ENCODE measurements around the gene YBX2.
A peak's percentile ranks its signal among the peaks of the same experiment; 100 is the strongest.

The YBX2 gene

DNA sequence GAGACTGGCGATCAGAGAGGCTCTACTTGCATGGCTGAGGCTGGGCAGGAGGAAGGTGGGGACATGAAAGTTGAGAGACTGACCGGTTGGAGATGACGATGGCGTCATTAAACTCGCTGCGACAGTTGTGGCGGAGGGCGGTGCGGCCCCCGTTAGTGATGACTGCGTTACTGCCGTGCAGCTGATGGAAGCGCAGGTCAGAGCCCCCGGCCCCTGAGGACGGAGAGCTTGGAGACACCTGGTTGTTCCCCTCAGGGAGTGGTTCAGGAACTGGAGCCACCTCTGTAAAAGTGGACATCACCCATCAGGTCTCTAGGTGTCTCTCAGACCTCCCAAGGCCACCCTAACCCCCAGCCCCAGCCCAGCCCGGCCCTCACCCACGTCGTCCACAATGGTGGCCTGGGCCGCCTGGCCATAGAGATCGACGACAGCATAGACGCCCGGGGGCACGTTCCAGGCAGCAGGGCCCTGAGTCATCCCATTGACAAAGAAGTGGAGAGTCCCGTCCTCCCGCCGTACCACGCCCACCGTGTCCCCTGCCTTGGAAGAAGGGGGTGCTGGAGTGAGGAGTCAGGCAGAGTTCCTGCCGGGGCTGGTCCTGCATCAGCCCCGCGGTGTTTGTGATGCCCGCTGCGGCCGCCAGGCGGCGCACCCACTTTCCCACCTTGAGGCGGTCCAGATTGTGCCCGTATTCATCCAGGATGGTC is 29.4 kb upstream of the YBX2 start:
- peak; percentile 28 for DNase-seq (ENCODE audit: low read depth, low spot score)

DNA sequence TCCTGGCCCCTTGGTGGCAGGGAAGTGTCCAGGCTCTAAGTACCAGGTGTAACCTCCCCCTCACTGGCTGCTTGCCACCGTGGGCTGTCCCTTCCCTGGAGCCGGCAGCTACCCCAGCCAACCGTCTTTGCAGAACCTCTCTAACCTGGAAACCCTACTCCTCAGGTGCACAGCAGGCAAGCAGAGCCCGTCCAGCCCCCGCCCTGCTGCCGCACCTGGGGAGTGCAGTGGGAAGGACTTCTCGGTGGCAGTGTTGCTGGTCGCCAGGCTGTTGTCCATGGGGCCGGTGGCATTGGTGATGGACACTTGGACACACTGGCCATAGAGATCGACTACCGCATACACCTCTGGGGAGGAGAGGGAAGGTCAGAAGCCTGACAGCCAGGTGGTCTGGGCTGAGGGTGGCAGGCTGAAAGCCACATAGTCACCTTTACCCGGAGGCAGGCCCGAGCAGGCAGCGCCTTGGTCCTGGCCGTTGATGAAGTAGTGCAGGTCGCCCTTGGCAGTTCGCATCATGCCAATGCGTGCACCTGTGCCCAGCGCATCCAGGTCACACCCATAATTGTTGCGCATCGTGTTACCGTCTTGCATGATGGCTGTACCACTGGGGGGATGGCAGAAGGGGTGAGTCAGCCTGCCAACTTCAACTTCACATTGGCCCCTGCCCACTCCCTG is 28.2 kb upstream of the YBX2 start:
- DNase-seq (ENCODE audit: low read depth, low spot score) = no peak

DNA sequence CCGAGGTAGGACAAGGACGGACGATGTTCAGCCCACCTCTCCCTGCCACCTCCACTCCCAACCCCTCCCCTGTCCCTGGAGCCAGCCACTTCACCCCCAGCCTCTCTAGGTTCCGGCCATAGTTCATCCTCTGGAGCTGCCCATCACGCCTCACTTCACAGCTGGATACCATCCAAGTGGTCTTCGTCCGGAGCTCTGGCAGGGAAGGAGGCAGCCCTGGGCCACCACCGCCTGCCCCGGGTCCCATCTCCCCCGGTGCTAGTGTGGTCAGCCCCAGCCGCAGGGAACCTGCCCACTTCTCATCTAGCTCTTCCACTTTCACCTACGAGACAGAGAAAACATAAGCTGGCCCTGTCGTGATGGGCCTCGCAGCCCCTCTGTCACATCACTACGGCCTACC is 27.0 kb upstream of the YBX2 start:
- no peak for DNase-seq (ENCODE audit: low read depth, low spot score)

GRCh38 chr17:7318121-7318860 is 23.9 kb upstream of the YBX2 start:
- no peak for DNase-seq (ENCODE audit: low read depth, low spot score)

DNA sequence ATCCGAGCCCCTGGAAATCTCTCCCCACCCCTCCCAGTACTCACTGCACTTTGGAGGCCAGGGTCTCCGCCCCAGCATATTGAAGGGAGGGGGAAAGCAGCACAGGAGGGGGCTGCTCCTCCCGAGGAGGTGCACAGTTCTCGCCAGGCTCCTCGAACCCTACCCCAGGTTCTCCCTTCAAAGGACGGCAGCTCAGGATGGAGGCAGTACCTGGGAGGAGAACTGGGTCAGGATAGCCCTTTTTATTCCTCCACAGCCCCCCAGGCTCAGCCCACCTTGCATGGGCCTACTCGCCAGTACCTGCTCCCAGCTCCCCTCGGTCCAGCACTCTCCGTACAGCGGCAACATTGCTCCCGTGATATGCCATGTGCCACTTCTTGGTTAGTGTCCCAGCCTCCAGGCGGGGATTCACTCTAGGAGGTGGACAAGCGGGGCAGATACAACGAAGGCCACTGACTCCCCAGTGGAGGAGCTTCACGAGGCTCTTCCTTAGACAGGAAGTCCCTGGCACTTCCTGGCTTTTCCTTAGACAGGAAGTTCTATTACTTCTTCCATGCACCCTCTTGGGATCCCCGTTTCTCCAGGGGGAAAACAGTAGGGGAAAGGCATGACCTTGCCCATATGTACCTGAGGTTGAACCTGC is 22.8 kb upstream of the YBX2 start:
- DNase-seq (ENCODE audit: low read depth, low spot score) = no peak

DNA sequence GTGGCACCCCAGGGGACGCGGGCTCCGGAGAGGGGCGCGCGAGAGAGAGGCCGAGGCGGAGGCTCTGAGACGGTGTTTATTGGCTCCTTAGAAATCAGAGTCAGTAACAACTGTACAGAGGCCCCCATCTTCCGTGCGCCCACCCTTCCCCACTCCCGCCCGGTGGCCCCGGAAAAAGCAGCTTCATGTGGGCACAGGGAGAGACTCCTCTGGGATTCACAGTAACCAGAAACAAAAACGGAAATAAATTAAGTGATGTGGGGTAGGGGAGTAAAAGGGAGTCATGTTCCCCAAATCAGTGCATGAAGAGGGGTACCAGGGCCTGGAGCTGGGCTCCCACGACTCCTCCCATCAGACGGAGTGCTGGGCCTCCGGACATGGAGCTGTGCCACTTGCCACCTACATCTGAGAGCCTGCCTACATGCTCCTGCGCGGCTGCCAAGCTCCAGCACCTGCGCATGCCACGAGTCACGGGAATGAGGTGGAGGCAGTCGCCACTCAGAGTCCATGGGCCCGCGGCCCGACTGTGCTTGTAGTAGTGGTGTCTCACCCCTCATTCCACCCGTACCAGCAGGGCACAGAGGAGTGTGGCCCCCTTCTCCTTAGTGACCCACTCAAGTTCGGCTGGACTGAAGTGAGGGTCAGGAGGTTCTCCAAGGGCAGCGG is 21.3 kb upstream of the YBX2 start:
- DNase-seq (ENCODE audit: low read depth, low spot score) = no peak

DNA sequence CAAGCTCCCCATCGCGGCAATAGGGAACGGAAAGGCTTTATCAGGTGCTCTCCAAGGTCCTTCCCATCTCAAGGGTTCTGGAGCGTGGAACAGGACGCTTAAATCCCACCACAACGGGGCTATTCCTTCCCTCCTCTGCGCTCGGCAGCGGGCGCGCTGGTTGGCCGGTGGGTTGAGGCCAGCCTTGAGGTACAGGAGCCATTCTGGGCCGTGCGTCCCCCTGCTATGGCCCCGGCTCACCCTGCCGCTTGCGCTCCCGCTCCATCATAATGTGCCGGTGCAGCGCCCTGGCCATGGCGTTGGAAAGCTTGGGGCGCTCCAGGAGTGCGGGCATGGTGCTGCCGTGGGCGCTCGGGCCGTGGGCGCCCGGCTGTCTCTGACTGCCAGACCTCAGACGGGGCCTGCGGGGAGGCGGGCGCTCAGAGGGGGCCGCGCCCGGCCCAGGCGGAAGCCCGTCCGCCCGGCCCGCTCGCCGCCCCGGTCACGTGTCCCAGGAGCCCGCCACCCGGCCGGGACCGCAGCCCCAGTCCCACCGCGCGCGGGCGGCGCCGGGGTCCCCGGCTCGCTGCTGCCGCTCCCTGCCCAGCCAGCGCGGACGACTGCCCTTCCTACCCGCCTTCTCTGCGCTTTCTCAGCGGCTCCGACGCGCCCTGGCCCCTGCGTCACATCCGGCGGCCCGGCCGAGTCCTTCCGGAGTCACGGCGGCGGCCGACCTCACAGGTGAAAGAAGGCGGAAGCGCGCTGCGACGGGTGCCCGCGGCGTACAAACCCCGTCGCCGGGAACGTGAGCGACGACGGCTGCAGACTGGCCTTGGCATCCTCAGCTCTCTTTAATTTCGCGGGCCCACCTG is 20.5 kb upstream of the YBX2 start, which contains the start of gene GPS2:
Gene GPS2, minus strand, starts transcription at position 642 of the 851 bp plus-strand sequence. Its CDS starts 308 bp downstream, at position 334.
- DNase-seq (ENCODE audit: low read depth, low spot score) = peak; percentile 92

GRCh38 chr17:7313890-7314718 is 19.7 kb upstream of the YBX2 start:
- no peak for DNase-seq (ENCODE audit: low read depth, low spot score)

DNA sequence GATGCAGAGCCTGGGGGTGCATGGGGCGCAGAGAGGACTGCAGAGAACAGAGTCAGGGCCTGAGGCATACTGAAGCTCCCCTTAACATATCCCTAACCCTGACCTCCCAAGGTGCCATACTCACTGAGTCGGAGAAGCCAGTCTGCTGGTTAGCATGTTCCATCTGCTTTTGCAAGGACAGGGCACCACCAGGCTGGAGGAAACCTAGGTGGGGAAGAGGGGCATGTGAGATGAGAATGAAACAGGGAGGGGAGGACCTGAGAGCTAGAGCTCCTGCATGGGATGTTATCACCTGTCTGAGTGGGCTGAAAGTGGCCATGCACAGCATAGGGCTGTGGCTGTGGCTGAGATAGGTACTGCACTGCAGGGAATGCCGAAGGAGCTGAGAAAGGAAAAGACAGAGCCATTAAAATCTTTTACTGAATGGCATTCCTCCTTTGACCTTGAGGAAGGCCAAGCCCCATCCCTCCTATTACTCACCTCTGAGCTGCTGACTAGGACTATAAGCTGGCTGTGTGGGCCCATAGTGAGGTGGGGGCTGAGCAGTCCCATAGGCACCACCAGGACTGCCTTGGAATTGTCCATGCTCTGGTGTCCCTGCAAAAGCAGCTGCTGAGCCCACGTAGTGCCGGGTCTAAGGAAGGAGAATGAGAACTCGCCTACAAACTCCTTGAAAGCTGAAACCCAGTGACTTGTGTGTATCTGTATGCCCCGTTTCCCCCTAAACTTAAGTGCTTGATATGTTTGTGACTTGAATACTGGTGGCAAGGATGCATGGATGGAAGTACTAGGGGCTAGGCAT is 18.9 kb upstream of the YBX2 start:
- no peak for DNase-seq (ENCODE audit: low read depth, low spot score)

- no peak for DNase-seq (ENCODE audit: low read depth, low spot score)
These were observed 18.1 kb upstream of the YBX2 start for GRCh38 chr17:7312432-7313087.

- DNase-seq (ENCODE audit: low read depth, low spot score) = no peak
These were observed 16.8 kb upstream of the YBX2 start for GRCh38 chr17:7311110-7311705.

DNA sequence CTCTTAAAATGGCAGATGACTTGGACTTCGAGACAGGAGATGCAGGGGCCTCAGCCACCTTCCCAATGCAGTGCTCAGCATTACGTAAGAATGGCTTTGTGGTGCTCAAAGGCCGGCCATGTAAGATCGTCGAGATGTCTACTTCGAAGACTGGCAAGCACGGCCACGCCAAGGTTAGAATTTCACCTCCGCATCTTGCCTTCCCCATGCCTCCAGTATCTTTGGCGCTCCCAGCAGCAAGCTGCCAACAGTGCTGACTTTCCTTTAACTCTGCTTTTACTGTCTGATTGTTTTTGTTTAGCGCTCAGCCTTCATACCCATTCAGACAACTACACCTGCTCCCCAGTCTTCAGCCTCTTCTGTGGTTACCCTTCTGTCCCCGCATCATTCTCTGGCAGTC is 15.2 kb upstream of the YBX2 start:
- DNase-seq (ENCODE audit: low read depth, low spot score) = no peak

GRCh38 chr17:7308625-7309433 is 14.4 kb upstream of the YBX2 start:
- DNase-seq (ENCODE audit: low read depth, low spot score) = peak; percentile 75

DNA sequence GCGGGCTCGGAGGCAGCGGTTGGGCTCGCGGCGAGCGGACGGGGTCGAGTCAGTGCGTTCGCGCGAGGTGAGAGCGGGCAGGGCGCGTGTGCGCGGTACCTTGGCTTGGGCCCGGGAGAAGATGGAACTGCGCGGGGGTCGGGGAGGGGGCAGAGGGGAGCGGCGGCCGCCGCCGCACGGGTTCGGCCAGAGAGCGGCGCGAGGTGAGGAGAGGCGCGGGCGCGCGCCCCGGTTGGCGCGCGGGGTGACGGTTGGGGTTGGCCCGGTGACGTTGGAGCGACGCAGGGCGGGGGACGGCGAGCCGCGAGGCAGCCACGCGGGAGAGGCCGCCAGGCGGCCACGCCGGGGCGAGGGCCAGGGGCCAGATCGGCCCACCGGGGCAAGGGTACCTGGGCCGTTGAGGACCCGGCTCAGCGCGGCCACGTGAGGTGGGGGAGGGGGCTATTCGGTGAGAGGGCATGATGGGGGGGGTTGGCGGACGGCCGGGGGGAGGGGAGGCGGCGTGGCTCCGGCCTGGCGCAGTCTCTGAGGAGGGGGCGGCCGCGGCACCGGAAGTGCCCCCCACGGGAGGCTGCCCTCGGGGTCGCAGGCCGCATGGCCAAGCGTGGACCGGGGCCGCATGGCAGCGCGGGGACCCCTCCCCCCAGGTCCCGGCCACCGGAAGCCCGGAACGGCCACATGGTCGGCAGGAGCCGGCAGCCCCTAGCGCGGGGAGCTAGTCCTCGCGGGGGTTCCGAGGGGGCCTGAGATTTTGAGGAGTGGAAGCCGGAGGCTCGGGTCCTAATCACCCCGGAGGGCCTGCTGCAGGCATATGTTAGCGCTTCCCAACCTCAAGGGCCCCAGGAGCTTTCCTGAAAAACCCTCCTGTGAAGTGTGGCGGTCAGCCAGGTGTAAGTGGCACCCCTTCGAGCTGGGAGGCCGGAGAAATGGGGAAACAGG is 13.5 kb upstream of the YBX2 start:
- peak; percentile 16 for DNase-seq (ENCODE audit: low read depth, low spot score)

DNA sequence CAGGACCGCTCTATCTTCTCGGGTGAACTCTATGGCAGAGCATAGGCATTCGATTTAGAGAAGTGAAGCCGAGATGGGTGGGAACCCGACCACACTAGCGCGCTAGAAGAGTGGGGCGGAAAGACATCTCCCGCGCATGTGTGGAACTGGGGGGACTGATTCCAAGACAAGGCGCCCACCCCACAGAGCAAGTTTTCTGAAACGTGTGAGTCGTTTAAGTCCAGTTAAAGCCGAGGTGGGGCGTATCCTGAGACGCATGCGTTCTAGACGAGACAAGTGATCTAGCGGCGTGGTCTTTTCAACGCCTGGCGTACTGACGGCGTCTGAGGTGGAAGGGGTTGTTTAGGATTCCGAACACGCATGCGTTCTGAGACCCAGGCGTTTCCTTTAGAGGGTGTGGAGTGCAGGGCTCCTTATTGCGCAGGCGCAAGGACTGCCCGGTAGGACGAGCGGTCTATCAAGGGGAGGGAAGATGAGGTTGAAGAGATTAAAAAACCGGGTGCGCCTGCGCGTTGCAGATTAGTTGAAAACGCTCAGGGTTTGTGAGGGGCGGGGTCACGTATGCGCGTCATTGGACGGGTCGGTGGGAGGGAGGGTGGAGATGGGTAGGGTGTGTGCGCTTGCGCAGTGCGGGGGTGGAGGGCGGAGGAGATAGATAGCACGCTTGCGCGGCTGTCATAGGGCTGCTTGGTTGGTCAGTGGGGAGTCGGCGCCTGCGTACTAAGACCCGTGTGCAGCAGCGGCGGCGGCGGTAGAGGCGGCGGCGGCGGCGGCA is 12.7 kb upstream of the YBX2 start, which contains the start of gene EIF5A:
Gene EIF5A, plus strand, starts transcription at position 718 of the 775 bp plus-strand sequence. CDS start 2,008 bp downstream, outside the sequence.
- DNase-seq (ENCODE audit: low read depth, low spot score) = peak; percentile 100

Measured in activated CD4-positive, CD25-positive, alpha-beta regulatory T cell treated with anti-CD3 and anti-CD28 coated beads, Interleukin-2, amount 50 U/mL, for 16 hours (primary cell).